IMR-90 (cell line): ENCODE data around the gene M6PR.
"Not testable (repeated sequence)": the region's sequence is repeated elsewhere in the genome, so short reads cannot be mapped to it uniquely, and the experiment has no call there.

Source experiments
- FOS ChIP-seq: fragments of 150-350 bp; IDR thresholded peaks from 2 replicates; pipeline ENCODE4 v1.6.1; 2016; ENCODE audit warnings: low read depth, low read length
- MAFK ChIP-seq: IDR thresholded peaks from 2 replicates; pipeline ENCODE4 v1.6.1; 2012; ENCODE audit warnings: low read depth, low read length, improper control_type of control experiment
- MAZ ChIP-seq: IDR thresholded peaks from 2 replicates; pipeline ENCODE4 v1.6.1; 2012; ENCODE audit warnings: low read depth, mild to moderate bottlenecking, low read length, improper control_type of control experiment, moderate library complexity, borderline replicate concordance
- MXI1 ChIP-seq: IDR thresholded peaks from 2 replicates; pipeline ENCODE4 v1.6.1; 2012; ENCODE audit warnings: low read depth, mild to moderate bottlenecking, low read length, moderate library complexity, borderline replicate concordance
- NFE2L2 ChIP-seq: fragments of 150-350 bp; IDR thresholded peaks from 2 replicates; pipeline ENCODE4 v1.6.1; 2016; ENCODE audit warnings: low read depth, mild to moderate bottlenecking, low read length
- POLR2A ChIP-seq: IDR thresholded peaks from 2 replicates; pipeline ENCODE4 v1.6.1; 2012; ENCODE audit warnings: mild to moderate bottlenecking, low read depth, low read length
- RAD21 ChIP-seq: IDR thresholded peaks from 2 replicates; pipeline ENCODE4 v1.6.1; 2012; ENCODE audit warnings: low read length, improper control_type of control experiment
- RCOR1 ChIP-seq: IDR thresholded peaks from 2 replicates; pipeline ENCODE4 v1.6.1; 2012; ENCODE audit warnings: mild to moderate bottlenecking, low read length, improper control_type of control experiment; ENCODE audit not compliant: insufficient replicate concordance
- RFX5 ChIP-seq: IDR thresholded peaks from 2 replicates; pipeline ENCODE4 v1.8.0; 2012; ENCODE audit warnings: low read depth, mild to moderate bottlenecking, low read length, moderate library complexity
- SMC3 ChIP-seq: fragments of 150-350 bp; IDR thresholded peaks from 2 replicates; pipeline ENCODE4 v1.6.1; 2016; ENCODE audit warnings: low read depth, mild to moderate bottlenecking, antibody characterized with exemption, low read length, moderate library complexity
- TF ChIP-seq, protein P1 (sequence below): conservative IDR thresholded peaks from 2 replicates; pipeline ENCODE4 v1.5.1; 2012; ENCODE audit warnings: mild to moderate bottlenecking, low read depth, low read length, improper control_type of control experiment
- TF ChIP-seq, protein P2 (sequence below): fragments of 150-350 bp; IDR thresholded peaks from 2 replicates; pipeline ENCODE4 v1.6.1; 2016; ENCODE audit warnings: low read depth, mild to moderate bottlenecking, low read length, moderate library complexity, borderline replicate concordance
- TF ChIP-seq, protein P3 (sequence below): fragments of 150-350 bp; IDR thresholded peaks from 2 replicates; pipeline ENCODE4 v1.6.1; 2017; ENCODE audit warnings: mild to moderate bottlenecking, antibody characterized with exemption, low read length, low read depth

GRCh38 chr12:8919643-8920042, 29.8 kb downstream of the M6PR start:
- TF ChIP-seq RCOR1, RAD21, RFX5, MAFK, POLR2A, MXI1, NFE2L2, SMC3, MAZ, FOS: not testable (repeated sequence)
- TF ChIP-seq, protein P1, sequence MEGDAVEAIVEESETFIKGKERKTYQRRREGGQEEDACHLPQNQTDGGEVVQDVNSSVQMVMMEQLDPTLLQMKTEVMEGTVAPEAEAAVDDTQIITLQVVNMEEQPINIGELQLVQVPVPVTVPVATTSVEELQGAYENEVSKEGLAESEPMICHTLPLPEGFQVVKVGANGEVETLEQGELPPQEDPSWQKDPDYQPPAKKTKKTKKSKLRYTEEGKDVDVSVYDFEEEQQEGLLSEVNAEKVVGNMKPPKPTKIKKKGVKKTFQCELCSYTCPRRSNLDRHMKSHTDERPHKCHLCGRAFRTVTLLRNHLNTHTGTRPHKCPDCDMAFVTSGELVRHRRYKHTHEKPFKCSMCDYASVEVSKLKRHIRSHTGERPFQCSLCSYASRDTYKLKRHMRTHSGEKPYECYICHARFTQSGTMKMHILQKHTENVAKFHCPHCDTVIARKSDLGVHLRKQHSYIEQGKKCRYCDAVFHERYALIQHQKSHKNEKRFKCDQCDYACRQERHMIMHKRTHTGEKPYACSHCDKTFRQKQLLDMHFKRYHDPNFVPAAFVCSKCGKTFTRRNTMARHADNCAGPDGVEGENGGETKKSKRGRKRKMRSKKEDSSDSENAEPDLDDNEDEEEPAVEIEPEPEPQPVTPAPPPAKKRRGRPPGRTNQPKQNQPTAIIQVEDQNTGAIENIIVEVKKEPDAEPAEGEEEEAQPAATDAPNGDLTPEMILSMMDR, result not testable (repeated sequence)
- TF ChIP-seq, protein P2, sequence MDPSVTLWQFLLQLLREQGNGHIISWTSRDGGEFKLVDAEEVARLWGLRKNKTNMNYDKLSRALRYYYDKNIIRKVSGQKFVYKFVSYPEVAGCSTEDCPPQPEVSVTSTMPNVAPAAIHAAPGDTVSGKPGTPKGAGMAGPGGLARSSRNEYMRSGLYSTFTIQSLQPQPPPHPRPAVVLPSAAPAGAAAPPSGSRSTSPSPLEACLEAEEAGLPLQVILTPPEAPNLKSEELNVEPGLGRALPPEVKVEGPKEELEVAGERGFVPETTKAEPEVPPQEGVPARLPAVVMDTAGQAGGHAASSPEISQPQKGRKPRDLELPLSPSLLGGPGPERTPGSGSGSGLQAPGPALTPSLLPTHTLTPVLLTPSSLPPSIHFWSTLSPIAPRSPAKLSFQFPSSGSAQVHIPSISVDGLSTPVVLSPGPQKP, result not testable (repeated sequence)
- TF ChIP-seq, protein P3, sequence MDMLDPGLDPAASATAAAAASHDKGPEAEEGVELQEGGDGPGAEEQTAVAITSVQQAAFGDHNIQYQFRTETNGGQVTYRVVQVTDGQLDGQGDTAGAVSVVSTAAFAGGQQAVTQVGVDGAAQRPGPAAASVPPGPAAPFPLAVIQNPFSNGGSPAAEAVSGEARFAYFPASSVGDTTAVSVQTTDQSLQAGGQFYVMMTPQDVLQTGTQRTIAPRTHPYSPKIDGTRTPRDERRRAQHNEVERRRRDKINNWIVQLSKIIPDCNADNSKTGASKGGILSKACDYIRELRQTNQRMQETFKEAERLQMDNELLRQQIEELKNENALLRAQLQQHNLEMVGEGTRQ, result not testable (repeated sequence)
